ENCODE data around the gene VPS41. TPM values are rescaled to one million over a fixed set of nuclear protein-coding genes. Genes with fewer than 3 reads are reported as not detected.

Gene VPS41
- total RNA-seq, 1 experiment from 2014 or later = 92.3 TPM

- Histone ChIP-seq H3K27ac (no peak overlapping the region), H3K36me3 (ENCODE audit: low read depth) (peaks cover 29% of the 10 kb centered on the region), H3K9me3 (ENCODE audit: insufficient read depth, low read depth) (no peaks in the 10 kb centered on the region), H3K9me2 (ENCODE audit: insufficient read depth) (no peaks in the 10 kb centered on the region), H3K27me3 (ENCODE audit: insufficient read depth, low read depth) (no peaks in the 10 kb centered on the region), H3K4me3 (no peak overlapping the region), H3K79me2 (ENCODE audit: low read depth) (no peaks in the 10 kb centered on the region), H2AFZ (no peak overlapping the region), H3F3A (ENCODE audit: insufficient read depth, low read depth) (no peaks in the 10 kb centered on the region), H3K4me1 (replicated peaks; ENCODE audit: insufficient read depth) (0 out of 2 replicates have a peak, but pooled peaks cover 1% of the 10 kb centered on the region), H3K4me2 (no peak overlapping the region), H4K20me1 (ENCODE audit: insufficient read depth) (no peaks in the 10 kb centered on the region)
- BruUV-seq (replicated peaks) = no TSS peak
- POLR2A ChIA-PET (ENCODE audit: unreplicated experiment) = no interaction called here
- intact Hi-C loops (cut with micrococcal nuclease; ENCODE audit: unreplicated experiment) = no loop called here
- CTCF ChIA-PET = no interaction called here
- TF ChIP-seq EZH2 (IDR thresholded peaks at IDR 0.05; ENCODE audit: low read depth) (no peak), CTCF (conservative IDR thresholded peaks at IDR 0.05) (no peak)
- no peak for DNase-seq
Observed at GRCh38 chr7:38740041-38740440, 168.9 kb downstream of the VPS41 start.

- Histone ChIP-seq H3K27ac (no peak overlapping the region), H3K4me1 (replicated peaks; ENCODE audit: insufficient read depth) (no peaks in the 10 kb centered on the region), H3K4me3 (no peak overlapping the region), H3K9me2 (ENCODE audit: insufficient read depth) (no peaks in the 10 kb centered on the region), H3K9me3 (ENCODE audit: insufficient read depth, low read depth) (no peaks in the 10 kb centered on the region), H3K4me2 (no peak overlapping the region), H3K27me3 (ENCODE audit: insufficient read depth, low read depth) (no peaks in the 10 kb centered on the region), H2AFZ (no peak overlapping the region), H4K20me1 (ENCODE audit: insufficient read depth) (no peaks in the 10 kb centered on the region), H3F3A (ENCODE audit: insufficient read depth, low read depth) (no peaks in the 10 kb centered on the region), H3K79me2 (ENCODE audit: low read depth) (no peaks in the 10 kb centered on the region), H3K36me3 (ENCODE audit: low read depth) (0 out of 2 replicates have a peak, but pooled peaks cover 3% of the 10 kb centered on the region)
- no peak for TF ChIP-seq EZH2 (IDR thresholded peaks at IDR 0.05; ENCODE audit: low read depth)
- TF ChIP-seq CTCF (conservative IDR thresholded peaks at IDR 0.05) = no peak
- ChIA-PET POLR2A (ENCODE audit: unreplicated experiment) (no interaction called here), CTCF (no interaction called here)
- DNase-seq = no peak
- intact Hi-C loops (cut with micrococcal nuclease; ENCODE audit: unreplicated experiment) = no loop called here
- BruUV-seq (replicated peaks) = no TSS peak
Observed at GRCh38 chr7:38736138-38736537, 172.9 kb downstream of the VPS41 start.

GRCh38 chr7:38731215-38731614, 177.8 kb downstream of the VPS41 start:
- intact Hi-C loops (cut with micrococcal nuclease; ENCODE audit: unreplicated experiment) = no loop called here
- TF ChIP-seq EZH2 (IDR thresholded peaks at IDR 0.05; ENCODE audit: low read depth) (no peak), CTCF (conservative IDR thresholded peaks at IDR 0.05) (no peak)
- no peak overlapping the region for H2AFZ ChIP-seq
- H3K4me3 ChIP-seq = no peak overlapping the region
- H3K4me1 ChIP-seq (replicated peaks; ENCODE audit: insufficient read depth) = no peaks in the 10 kb centered on the region
- POLR2A ChIA-PET (ENCODE audit: unreplicated experiment) = no interaction called here
- H3K9me3 ChIP-seq (ENCODE audit: insufficient read depth, low read depth) = no peaks in the 10 kb centered on the region
- no peak overlapping the region for H3K4me2 ChIP-seq
- H3K27me3 ChIP-seq (ENCODE audit: insufficient read depth, low read depth) = no peaks in the 10 kb centered on the region
- no peak overlapping the region for H3K27ac ChIP-seq
- H3F3A ChIP-seq (ENCODE audit: insufficient read depth, low read depth) = no peaks in the 10 kb centered on the region
- no peak for DNase-seq
- no peaks in the 10 kb centered on the region for H3K36me3 ChIP-seq (ENCODE audit: low read depth)
- no TSS peak for BruUV-seq (replicated peaks)
- no peaks in the 10 kb centered on the region for H3K9me2 ChIP-seq (ENCODE audit: insufficient read depth)
- no peaks in the 10 kb centered on the region for H4K20me1 ChIP-seq (ENCODE audit: insufficient read depth)
- CTCF ChIA-PET = no interaction called here
- H3K79me2 ChIP-seq (ENCODE audit: low read depth) = no peaks in the 10 kb centered on the region

All from PC-9 (cell line).